Activated CD8-positive, alpha-beta memory T cell treated with anti-CD3 and anti-CD28 coated beads, Interleukin-2, amount 50 U/mL, for 24 hours (primary cell): ENCODE data around the gene MAP1A.

Experiments used
- DNase-seq: peaks from one replicate; pipeline ENCODE4 v3.0.0-alpha.2; 2020; ENCODE audit errors: extremely low read depth

The MAP1A gene

GRCh38 chr15:43511012-43511885 lies 6.2 kb upstream of the MAP1A start:
- no peak for DNase-seq

- DNase-seq: no peak
Observed at GRCh38 chr15:43513550-43513949, 3.9 kb upstream of the MAP1A start.

GRCh38 chr15:43514241-43515057 lies 3.0 kb upstream of the MAP1A start:
- DNase-seq: no peak

- DNase-seq: no peak
Observed at GRCh38 chr15:43515741-43516140, 1.7 kb upstream of the MAP1A start.

GRCh38 chr15:43516185-43516584 lies 1.2 kb upstream of the MAP1A start:
- DNase-seq: no peak

GRCh38 chr15:43516801-43517353 lies 531 bp upstream of the MAP1A start:
- no peak for DNase-seq

GRCh38 chr15:43518197-43518761 lies 871 bp downstream of the MAP1A start:
- no peak for DNase-seq

- DNase-seq: no peak
Observed at GRCh38 chr15:43519196-43519595, 1.8 kb downstream of the MAP1A start.

- DNase-seq: no peak
Observed at GRCh38 chr15:43520138-43520537, 2.7 kb downstream of the MAP1A start.

GRCh38 chr15:43521419-43521818 lies 4.0 kb downstream of the MAP1A start:
- DNase-seq: no peak

- no peak for DNase-seq
Observed at GRCh38 chr15:43522247-43522646, 4.8 kb downstream of the MAP1A start.

GRCh38 chr15:43523646-43524045 lies 6.2 kb downstream of the MAP1A start:
- no peak for DNase-seq

GRCh38 chr15:43524254-43524845 lies 6.9 kb downstream of the MAP1A start:
- no peak for DNase-seq

- DNase-seq: no peak
Observed at GRCh38 chr15:43525131-43525530, 7.7 kb downstream of the MAP1A start.

GRCh38 chr15:43526261-43526930 lies 9.0 kb downstream of the MAP1A start:
- no peak for DNase-seq

GRCh38 chr15:43527016-43527801 lies 9.8 kb downstream of the MAP1A start:
- no peak for DNase-seq

- no peak for DNase-seq
Observed at GRCh38 chr15:43527802-43528541, 10.6 kb downstream of the MAP1A start.

GRCh38 chr15:43528542-43529007 lies 11.2 kb downstream of the MAP1A start:
- no peak for DNase-seq

GRCh38 chr15:43529141-43529540 lies 11.7 kb downstream of the MAP1A start:
- no peak for DNase-seq
